GM19328 (cell line): ENCODE results near the gene C11orf16.
"Not testable (repeated sequence)": the region's sequence is repeated elsewhere in the genome, so short reads cannot be mapped to it uniquely, and the experiment has no call there.

Source experiments
- ATAC-seq: cut with Tn5 transposase; IDR thresholded peaks from one replicate; pipeline ENCODE4 v1.9.1; 2021; ENCODE audit warnings: mild to moderate bottlenecking, moderate library complexity; ENCODE audit not compliant: unreplicated experiment

C11orf16 gene

DNA sequence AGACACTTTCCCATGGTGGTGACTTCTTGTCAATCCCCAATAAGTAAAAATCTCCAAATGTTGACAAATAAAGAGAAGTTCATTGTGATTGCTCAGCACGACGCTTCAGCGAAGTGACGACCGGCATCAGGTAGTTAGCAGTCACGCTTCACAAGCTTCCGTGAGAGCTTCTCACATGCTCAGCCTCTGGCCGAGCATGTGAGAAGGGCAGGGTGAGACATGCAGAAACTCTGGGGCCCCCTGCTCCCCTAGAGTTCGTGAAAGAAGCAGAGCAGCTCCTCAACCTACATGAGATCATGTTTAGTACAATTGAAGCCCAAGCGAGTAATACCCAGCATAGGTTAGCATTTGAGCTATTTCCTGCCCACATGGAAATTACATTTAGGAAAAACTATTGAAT, 4.4 kb upstream of the C11orf16 start:
- no peak for ATAC-seq

DNA sequence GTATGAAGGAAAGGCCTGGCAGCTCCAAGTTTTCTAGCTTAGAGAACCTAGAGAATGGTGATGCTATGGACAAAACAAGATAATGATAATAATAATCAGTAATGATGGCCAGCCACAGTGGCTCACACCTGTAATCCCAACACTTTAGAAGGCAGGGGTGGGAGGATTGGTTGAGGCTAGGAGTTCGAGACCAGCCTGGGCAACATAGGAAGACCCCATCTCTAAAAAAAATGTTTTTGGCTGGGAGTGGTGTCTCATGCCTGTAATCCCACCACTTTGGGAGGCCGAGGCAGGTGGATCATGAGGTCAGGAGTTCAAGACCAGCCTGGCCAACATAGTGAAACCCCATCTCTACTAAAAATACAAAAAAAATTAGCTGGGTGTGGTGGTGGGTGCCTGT, 3.0 kb upstream of the C11orf16 start:
- ATAC-seq = not testable (repeated sequence)

DNA sequence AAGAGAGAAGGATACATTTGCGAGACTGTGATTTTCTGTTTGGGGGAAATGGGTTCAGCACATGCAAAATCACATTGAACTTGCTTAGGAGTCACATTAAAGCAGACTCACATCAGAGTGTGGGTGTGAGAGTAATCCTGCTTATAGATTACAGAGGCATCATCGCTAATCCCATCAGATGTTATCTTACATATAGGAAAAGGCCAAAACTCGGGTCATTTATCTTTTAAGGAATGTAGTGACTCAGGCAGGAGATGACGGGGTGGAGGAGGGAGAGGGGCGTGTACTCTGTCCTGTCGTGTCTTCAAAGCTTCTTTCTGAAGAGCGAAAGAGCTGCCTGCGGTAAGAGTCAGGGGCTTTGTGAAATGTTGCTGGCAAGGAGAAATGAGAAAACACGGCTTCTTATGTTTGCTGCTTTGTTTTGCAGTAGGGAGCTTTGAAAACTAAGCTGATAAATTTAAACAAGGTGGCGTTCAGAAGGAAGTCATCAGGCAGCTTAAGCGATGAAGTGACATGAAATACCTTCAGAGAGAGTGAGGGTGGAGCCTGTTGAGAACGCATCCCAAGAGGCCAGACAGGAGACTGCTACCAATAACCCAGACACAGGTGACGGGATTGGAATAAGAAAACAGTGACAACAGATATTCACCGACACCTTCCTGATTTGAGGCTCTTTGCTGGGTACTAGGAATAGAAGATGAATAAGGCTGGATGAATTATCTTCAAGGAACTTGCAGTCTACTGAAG, 2.2 kb upstream of the C11orf16 start:
- ATAC-seq = no peak

DNA sequence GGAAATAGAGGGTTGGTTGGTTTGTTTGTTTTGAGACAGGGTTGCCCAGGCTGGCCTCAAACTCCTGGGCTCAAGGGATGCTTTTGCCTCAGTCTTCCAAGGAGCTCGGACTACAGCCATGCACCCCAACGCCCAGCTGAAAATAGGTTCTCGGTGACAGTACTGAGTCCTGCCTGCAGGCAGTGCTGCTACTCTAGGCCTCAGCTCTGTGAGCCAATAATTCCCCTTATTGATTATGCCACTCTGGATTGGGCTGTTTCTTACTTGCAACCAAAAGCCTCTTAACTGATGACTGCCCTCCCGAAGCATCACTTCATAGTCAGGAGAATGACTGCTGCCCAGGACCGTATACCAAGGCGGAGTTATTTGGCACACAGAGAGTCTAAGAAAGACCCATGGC, 1.2 kb upstream of the C11orf16 start:
- ATAC-seq = no peak

DNA sequence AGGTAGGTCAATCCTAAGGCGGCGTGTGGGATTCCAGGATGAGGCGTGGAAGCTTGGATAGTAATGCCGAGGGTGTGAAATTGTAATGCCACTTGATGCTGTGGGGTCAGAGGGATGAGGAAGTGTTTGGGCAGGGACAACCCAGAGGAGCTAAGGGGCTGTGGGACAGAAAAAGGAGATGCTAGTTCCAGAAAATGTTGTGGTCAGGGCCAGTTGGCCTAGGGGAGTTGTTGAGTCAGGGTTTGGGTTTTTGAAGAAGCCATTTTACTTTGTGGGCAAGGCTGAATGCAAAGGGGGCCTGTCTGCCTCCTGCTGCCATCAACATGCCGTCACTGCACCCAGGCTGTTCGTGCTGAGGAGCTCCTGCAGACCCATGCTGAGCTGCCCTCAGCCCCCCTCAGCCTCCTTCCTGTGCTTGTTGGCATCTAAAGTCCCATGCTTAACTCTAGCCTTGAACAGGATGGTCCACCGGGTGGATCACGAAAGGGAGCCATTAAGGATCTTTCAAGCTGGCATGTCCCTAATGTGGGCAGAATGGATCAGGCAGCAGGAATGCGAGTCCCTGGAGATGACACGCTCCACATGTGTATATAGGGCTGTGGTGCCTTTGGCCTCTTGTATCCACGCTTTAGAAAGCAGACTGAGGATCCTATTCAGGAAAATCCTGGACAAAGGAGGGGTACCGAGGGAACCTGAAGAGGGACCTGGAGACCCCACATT, 2.1 kb downstream of the C11orf16 start:
- no peak for ATAC-seq

DNA sequence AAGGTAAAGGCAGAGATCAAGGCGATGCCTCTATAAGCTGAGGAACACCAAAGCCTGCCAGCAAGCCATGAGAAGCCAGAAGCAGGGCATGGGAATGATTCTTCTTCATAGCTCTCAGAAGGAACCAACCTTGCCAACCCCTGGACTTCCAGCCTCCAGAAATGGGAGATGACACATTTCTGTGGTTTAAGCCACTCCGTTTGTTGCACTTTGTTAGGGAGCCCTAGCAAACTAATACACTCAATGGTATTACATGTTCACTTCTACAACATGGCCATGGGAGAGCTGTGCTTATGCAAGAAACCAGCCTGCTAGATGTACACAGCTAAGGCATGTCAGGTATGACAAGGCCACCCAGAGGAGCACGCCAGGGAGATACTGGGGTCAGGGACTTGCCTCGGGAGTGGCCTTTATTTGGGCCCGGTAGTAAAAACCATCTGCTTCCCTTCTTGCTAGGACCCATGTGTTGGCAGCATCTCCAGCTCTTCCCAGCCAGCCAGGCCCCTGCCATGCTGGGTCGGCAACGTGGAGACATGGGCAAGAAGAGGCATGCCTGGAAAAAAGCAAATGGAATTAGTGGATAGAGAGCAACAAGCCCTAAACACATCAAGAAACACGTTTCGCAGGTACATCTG, 3.6 kb downstream of the C11orf16 start:
- ATAC-seq = no peak

DNA sequence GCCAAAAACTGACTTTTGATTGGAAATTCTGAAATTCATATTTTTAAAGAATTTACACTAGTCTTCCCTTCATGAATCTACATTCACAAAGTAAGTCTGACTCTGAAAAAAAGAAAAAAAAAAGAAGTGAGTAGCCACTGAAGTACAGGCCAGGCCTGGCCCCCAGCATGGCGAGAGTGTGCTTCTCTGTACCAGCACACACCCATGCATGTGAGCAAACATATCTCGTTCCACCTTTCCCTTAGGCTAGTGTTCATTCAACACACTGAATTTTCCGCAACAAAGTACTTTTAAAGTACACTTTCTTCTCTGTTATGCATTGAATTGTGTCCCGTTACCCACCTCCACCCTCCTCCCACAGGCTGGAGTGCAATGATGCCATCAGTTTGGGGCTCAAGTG, 4.5 kb downstream of the C11orf16 start:
- ATAC-seq = no peak

DNA sequence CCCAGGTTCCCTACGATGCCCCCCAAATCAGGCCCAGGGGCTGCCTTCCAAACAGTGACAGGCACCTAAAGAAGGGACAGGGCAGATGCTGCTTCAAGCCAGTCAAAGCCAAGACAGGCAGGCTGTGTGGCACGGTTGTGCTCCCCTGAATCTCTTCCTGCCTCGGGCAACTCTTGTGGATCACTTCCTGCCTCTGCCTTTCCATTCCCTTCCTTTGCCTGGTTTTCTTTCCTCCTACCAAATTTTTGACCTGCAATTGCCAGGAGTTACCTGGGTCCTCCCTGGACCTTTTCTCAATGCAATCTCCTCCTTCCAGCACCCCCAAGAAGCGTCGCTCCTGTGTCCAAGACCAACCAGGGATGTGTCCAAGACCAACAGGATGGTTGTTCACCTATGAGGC, 5.5 kb downstream of the C11orf16 start:
- ATAC-seq = no peak

DNA sequence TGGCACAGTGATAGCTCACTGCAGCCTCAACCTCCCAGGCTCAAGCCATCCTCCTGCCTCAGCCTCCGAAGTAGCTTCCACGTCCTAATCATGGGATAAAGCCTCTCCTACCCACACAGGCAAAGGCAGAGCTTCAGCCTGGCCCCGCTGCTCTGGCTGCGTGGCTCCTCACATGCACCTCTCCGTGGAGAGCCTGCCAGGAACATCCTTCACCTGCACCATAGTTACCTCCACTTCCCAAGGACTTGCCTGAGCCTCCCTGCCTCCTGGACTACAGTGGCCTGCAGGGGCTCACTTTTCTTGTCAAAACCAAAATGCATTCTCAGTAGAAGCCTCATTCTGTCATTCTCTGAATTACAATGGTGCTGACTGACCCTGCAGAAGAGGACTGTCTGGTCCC, 6.5 kb downstream of the C11orf16 start:
- no peak for ATAC-seq

DNA sequence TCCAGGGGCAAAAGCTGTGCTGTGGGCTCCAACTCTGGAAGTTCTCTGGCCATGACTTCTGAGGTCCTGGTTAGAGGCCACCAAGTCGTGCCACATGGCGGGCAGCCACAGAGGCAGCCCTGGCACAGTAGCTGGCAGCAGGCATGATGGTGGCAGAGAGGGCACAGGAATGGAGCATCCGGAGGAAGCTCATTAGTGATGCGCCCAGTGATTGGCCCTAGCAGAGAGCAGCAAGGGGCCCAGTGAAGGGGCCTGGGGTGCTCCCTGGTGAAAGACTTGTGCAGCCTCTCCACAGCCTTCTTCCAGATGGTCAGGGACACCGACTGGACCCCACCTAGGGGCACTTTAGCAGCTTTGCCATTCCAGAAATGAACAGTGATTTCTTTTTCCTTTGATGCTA, 7.0 kb downstream of the C11orf16 start:
- no peak for ATAC-seq

DNA sequence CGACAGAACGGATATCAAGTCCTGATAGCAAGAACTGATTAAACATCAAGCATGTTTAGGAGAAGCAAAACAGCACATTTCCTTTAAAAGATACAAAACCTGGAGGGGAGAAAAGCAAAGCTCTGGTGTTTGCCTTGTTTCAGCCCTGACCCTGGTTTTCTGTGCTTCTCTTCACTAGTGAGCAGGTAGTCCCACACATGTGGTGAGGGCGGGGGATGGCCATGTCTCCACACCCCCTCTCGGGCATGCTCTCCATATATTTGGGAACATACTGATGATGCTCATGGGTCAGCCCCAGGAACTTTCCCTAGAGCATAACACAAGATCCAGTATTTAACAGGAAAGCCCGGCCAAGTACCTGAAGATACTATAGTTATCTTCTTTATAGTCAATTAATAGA, 10.1 kb downstream of the C11orf16 start:
- ATAC-seq = no peak

DNA sequence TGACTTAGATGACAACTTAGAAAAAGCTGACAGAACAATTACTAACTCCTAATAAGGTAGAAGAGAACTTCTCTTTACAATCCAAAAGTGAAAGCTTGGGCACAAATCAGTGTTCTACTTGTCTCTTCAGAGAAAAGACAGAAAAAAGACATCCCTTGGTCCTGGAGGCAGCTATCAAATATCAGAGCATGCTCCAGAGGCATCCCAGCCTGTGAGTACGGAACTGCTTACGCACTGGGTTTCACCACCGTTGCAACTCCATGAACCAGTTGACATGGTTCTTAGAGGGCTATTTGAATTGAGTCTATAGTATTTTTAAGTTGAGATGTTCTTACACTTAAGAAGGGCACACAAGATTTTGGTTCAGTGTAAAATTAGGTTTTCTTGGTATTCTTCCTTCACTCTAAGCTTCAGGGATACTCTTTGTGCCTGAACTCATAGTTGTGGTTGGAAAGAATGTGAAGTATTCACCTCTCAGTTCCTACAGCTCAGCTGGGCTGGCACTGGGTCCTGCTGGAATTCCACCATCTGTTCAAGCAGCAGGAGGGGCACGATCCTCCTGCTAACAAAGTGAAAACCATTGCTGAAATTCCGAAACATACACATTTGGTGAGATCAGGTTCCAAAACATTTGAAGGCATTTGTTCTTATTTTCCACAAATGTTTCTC, 15.5 kb downstream of the C11orf16 start:
- ATAC-seq = no peak

DNA sequence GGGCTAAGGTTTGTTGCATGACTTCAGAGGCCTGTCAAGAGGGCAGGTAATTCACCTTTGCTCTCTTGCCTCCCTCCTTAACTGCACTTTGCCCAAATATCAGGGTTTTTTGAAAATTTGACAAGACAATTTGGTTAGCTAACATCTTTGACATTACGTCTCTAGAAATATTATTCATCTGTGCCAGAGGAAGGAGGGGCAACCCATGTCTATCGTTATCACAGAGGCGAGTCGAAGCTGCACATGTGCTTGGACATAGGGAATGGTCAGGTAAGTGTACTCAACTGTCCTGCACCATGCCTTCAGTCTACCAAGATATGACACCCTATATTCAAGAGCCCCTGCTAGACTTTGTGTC, 18.1 kb downstream of the C11orf16 start:
- ATAC-seq = no peak

DNA sequence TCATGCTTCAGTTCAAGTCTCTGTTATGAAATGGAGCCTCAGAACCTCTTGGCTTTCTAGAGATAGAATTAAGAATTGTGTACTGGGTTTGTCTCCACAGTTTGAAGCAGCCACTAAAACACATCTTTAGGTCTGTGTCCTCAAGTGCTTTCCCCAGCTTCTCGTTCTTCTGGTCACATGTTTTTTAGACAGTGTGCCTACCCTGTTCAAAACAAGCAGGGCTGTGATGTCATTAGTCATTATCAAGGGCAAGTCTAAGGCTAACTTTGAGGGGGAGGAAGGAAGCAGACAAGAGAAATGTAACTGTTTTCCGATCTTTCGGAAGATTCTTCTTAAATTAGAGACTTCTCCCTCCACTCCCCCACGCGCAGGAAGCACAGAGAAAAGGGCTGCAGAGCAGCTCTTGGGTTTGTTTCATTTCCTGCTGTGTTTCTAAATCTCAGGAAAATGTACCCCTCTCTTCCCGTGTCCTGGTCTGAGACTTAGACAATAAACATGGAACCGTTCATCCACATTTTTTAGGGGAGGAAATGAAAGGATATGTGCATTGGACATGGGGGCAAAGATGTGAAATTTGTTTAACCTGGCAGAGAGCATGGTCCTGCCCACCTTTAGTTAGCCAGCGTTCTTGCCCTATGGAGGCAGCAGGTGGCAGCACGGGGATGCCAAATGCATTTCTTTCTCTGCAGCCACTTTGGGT, 18.6 kb downstream of the C11orf16 start:
- ATAC-seq = no peak

DNA sequence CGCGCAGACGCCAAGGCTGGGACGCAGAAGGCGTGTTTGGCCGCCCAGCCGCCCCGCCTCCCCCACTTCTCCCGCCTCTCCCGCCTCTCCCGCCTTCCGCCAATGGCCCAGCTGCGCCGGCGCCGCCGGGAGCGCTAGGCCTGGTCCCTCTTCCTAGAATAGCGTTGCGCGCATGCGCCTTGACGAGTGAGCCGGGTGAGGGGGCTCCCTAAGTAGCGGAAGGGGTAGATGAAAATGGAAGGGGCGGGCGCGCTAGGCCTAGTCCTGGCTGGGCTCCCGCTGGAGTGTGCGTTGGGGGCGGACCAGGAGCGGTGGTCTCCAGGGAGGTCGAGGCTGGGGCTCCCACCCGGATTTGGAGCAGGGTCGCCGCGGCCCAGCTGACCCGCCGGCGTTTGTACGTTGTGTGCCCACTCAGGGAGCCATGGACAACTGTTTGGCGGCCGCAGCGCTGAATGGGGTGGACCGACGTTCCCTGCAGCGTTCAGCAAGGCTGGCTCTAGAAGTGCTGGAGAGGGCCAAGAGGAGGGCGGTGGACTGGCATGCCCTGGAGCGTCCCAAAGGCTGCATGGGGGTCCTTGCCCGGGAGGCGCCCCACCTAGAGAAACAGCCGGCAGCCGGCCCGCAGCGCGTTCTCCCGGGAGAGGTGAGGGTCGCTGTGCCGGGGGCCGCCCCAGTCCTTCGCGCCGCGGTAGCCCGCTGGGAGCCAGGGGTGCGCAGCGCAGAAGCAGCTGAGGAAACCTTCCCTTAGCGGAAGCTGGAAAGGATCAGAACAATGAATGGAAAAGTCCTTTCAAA, 21.5 kb downstream of the C11orf16 start, which contains the start of gene AKIP1:
Gene AKIP1, plus strand, starts transcription at position 161 of the 795 bp plus-strand sequence. Its CDS starts 261 bp downstream, at position 422.
- ATAC-seq = peak; percentile 68

DNA sequence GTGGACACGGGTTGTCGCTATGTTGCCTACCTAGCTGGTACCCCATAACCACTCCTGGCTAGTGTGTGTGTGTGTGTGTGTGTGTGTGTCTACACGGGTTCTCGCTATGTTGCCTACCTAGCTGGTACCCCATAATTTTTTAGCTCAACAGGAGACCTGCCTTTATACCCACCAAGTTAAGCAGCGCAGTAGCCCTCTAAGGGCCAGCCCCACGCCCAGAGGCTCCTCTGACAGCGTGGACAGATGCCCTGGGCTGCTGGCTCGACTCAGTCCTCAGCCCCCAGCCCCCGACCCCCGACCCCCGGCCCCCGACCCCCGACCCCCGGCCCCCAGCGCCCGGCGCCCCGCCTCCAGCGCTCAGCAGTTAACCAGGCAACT, 22.1 kb downstream of the C11orf16 start:
- ATAC-seq = no peak

DNA sequence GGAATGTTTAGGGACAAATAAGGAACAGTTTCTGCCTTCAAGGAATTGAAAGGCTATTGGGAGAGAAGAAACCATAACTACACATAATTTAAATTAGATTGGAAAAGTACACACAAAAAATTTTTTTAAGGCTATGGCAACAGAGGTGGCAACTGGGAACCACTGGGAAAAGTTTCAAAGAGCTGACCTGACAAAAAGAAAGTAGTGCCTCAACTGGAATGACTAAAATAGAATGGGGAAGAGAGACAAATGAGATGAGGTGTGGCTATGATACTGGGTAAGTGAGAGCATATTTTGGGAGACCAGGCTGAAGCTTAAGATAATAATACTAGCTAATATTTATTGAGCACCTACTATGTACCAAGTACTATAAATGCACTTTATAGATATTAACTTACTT, 24.6 kb downstream of the C11orf16 start:
- no peak for ATAC-seq

DNA sequence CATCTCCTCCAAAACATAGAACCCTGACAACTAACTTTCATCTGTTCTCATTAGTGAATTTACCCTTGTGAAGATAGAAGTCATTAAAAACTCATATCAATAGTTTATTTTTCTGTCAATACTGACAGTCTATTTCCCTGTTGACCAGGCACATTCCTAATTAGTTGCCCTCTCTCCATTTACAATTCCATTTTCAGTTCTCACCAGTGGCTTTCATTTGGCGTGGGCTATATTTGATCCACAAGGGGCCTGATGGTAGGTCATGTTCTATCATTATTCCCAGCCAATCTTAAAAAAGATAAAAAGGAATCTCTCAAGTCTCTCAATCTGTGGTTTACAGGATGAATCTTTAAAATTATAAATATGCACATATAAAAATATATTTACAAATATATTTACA, 25.6 kb downstream of the C11orf16 start:
- ATAC-seq = no peak

DNA sequence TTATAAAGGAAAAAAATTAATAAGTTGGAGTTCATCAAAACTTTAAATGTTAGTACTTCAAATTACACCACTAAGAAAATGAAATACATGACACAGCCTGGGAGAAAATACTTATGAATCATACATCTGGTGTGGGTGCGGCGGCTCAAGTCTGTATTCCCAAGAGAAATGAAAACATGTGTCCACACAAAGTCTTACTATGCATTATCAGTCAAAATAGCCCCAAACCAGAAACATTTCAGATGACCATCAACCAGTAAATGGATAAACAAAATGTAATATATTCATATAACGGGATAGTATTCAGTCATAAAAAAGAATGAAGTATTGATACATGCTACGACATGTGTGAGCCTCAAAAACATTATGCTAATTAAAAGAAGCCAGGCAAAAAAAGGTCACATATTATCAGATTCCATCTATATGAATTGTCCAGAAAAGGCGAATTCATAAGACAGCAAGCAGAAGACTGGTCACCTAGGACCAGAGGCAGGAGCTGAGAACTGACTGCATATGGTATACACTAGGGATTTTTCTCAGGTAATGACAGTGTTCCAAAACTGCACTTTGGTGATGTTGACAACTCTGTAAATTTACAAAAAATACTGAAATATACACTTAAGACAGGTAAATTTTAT, 27.1 kb downstream of the C11orf16 start:
- ATAC-seq = no peak
